OCI-LY7 (cell line): Measurements from ENCODE around the gene PITPNC1.

Source experiments
- EZH2phosphoT487 ChIP-seq: fragments of 200-600 bp; sonication (generic); IDR thresholded peaks from 2 replicates; pipeline ENCODE4 v1.6.1; 2018; ENCODE audit warnings: low read depth, borderline replicate concordance, mild to moderate bottlenecking, mixed run types, antibody characterized with exemption, low read length, moderate library complexity, mixed read lengths
- TF ChIP-seq, protein P1 (sequence below): fragments of 200-600 bp; sonication (generic); conservative IDR thresholded peaks from 2 replicates; pipeline ENCODE4 v1.5.1; 2014; ENCODE audit warnings: mild to moderate bottlenecking, antibody characterized with exemption, low read length, moderate library complexity, mixed read lengths

DNA sequence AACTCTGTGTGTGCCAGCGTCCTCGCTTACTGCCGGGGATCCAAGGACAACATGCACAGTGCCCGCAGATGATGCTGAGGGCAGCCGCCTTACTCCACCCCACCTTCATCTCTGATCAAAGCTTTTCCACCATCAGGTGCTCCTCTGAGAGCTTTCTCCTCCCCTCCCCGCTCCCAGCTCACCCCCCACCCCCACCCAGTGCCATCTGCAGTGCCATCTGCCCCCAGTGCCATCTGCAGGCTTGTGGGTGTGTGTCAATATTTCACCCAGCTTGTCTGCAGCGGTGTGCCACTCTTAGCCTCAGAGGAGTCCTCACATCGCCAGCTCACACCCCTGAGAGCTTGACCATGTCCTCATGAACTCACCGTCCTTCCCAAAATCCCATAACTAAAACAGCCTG, 242.5 kb downstream of the PITPNC1 start:
- no peak for TF ChIP-seq EZH2phosphoT487
- TF ChIP-seq, protein P1, sequence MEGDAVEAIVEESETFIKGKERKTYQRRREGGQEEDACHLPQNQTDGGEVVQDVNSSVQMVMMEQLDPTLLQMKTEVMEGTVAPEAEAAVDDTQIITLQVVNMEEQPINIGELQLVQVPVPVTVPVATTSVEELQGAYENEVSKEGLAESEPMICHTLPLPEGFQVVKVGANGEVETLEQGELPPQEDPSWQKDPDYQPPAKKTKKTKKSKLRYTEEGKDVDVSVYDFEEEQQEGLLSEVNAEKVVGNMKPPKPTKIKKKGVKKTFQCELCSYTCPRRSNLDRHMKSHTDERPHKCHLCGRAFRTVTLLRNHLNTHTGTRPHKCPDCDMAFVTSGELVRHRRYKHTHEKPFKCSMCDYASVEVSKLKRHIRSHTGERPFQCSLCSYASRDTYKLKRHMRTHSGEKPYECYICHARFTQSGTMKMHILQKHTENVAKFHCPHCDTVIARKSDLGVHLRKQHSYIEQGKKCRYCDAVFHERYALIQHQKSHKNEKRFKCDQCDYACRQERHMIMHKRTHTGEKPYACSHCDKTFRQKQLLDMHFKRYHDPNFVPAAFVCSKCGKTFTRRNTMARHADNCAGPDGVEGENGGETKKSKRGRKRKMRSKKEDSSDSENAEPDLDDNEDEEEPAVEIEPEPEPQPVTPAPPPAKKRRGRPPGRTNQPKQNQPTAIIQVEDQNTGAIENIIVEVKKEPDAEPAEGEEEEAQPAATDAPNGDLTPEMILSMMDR = no peak
